Activated CD8-positive, alpha-beta memory T cell treated with anti-CD3 and anti-CD28 coated beads, Interleukin-2, amount 50 U/mL, for 24 hours (primary cell): ENCODE results near the gene TRIP13.
"Not testable (repeated sequence)": the region's sequence is repeated elsewhere in the genome, so short reads cannot be mapped to it uniquely, and the experiment has no call there.

ENCODE experiments used
- DNase-seq: peaks from one replicate; pipeline ENCODE4 v3.0.0-alpha.2; 2020; ENCODE audit errors: extremely low read depth

TRIP13 gene

GRCh38 chr5:919356-920000 lies 26.8 kb downstream of the TRIP13 start:
- DNase-seq: no peak

GRCh38 chr5:920321-920720 lies 27.6 kb downstream of the TRIP13 start:
- DNase-seq: no peak

- DNase-seq: no peak
Observed at GRCh38 chr5:921456-922435, 29.1 kb downstream of the TRIP13 start.

- no peak for DNase-seq
Observed at GRCh38 chr5:922436-923280, 30.0 kb downstream of the TRIP13 start.

GRCh38 chr5:923281-923873 lies 30.7 kb downstream of the TRIP13 start:
- DNase-seq: peak; percentile 25

GRCh38 chr5:926417-927171 lies 33.9 kb downstream of the TRIP13 start:
- no peak for DNase-seq

- no peak for DNase-seq
Observed at GRCh38 chr5:927172-928015, 34.7 kb downstream of the TRIP13 start.

- not testable (repeated sequence) for DNase-seq
Observed at GRCh38 chr5:929182-929581, 36.5 kb downstream of the TRIP13 start.

GRCh38 chr5:929596-929995 lies 36.9 kb downstream of the TRIP13 start:
- no peak for DNase-seq

- no peak for DNase-seq
Observed at GRCh38 chr5:930866-931265, 38.2 kb downstream of the TRIP13 start.

GRCh38 chr5:931570-932145 lies 39.0 kb downstream of the TRIP13 start:
- no peak for DNase-seq

- DNase-seq: no peak
Observed at GRCh38 chr5:932151-932627, 39.5 kb downstream of the TRIP13 start.

- DNase-seq: no peak
Observed at GRCh38 chr5:932628-933250, 40.1 kb downstream of the TRIP13 start.

GRCh38 chr5:933251-933861 lies 40.7 kb downstream of the TRIP13 start:
- DNase-seq: no peak

- not testable (repeated sequence) for DNase-seq
Observed at GRCh38 chr5:933951-934350, 41.3 kb downstream of the TRIP13 start.

GRCh38 chr5:934381-934967 lies 41.8 kb downstream of the TRIP13 start:
- not testable (repeated sequence) for DNase-seq

GRCh38 chr5:935510-936084 lies 42.9 kb downstream of the TRIP13 start:
- no peak for DNase-seq
